Endothelial cell of umbilical vein (primary cell): ENCODE measurements around the gene ZDHHC14. TPM values are rescaled to one million over a fixed set of nuclear protein-coding genes. Genes with fewer than 3 reads are reported as not detected.

ENCODE experiments used
- BruUV-seq: library from RNA; stranded (reverse); fragments of 400-500 nt; replicated peaks from 2 replicates; lab custom pipeline; 2021; lab: Mats Ljungman, UMichigan
- CTCF ChIA-PET: fragments of 300-600, 350-600 bp; sonication (Branson Sonifier 250); formaldehyde crosslinking; loops from one replicate; lab custom pipeline; 2021; ENCODE audit warnings: antibody characterized with exemption, inconsistent platforms; lab: Charles Lee
- POLR2A ChIA-PET: fragments of 300-600, 350-600 bp; sonication (Branson Sonifier 250); formaldehyde crosslinking; loops from one replicate; lab custom pipeline; 2021; ENCODE audit warnings: antibody characterized with exemption, inconsistent platforms; lab: Charles Lee
- DNase-seq: peaks from one replicate; pipeline ENCODE4 v3.0.0-alpha.2; 2011; ENCODE audit warnings: low read depth, low spot score
- FAIRE-seq: peaks from 2 replicates; lab custom pipeline; 2011; peaks lifted over from hg19 to GRCh38; lab: Jason Lieb, UNC
- H2AFZ ChIP-seq: 2 replicates; pipeline ENCODE4 v1.6.0; 2012; ENCODE audit warnings: low read depth, low read length, control low read depth, inconsistent platforms
- H3K27ac ChIP-seq: 2 replicates; pipeline ENCODE4 v1.5.1; 2011; ENCODE audit warnings: low read depth, mild to moderate bottlenecking, control low read depth, low read length, moderate library complexity; ENCODE audit not compliant: insufficient read depth
- H3K27me3 ChIP-seq, 2 experiments: 2 replicates each; pipeline versions ENCODE4 v1.6.0 to v1.6.1; 2011; ENCODE audit warnings: low read length in 2 of 2, mixed read lengths in 1 of 2; ENCODE audit not compliant: control insufficient read depth in 2 of 2, insufficient read depth in 2 of 2
- H3K36me3 ChIP-seq, 2 experiments: 2 replicates in 1 of 2; 3 replicates in 1 of 2; pipeline ENCODE4 v1.5.1; 2011; ENCODE audit warnings: low read length in 2 of 2, mild to moderate bottlenecking in 1 of 2, moderate library complexity in 1 of 2; ENCODE audit not compliant: control insufficient read depth in 2 of 2, insufficient read depth in 2 of 2; ENCODE audit errors: extremely low read depth in 1 of 2
- H3K4me1 ChIP-seq: 3 replicates; pipeline ENCODE4 v1.5.1; 2011; ENCODE audit warnings: mild to moderate bottlenecking, low read length; ENCODE audit not compliant: control insufficient read depth, insufficient read depth; ENCODE audit errors: extremely low read depth
- H3K4me2 ChIP-seq: 2 replicates; pipeline ENCODE4 v1.6.1; 2011; ENCODE audit warnings: low read length, control low read depth, mixed read lengths; ENCODE audit not compliant: insufficient read depth
- H3K4me3 ChIP-seq, 3 experiments: fragments of 200-600 bp in 1 of 3; sonication (generic), shearing (Covaris generic) in 1 of 3; replicated peaks in 1 of 3; 2 replicates each; pipeline ENCODE4 v1.5.1; 2011 to 2016; ENCODE audit warnings: control low read depth in 3 of 3, low read length in 3 of 3, mild to moderate bottlenecking in 2 of 3, inconsistent platforms in 1 of 3, low read depth in 1 of 3, moderate library complexity in 1 of 3; ENCODE audit not compliant: insufficient read depth in 1 of 3
- H3K79me2 ChIP-seq: 2 replicates; pipeline ENCODE4 v1.6.0; 2012; ENCODE audit warnings: low read length, inconsistent platforms; ENCODE audit not compliant: control insufficient read depth, insufficient read depth
- H3K9ac ChIP-seq: replicated peaks from 2 replicates; pipeline ENCODE3; 2011; ENCODE audit warnings: low read length, control low read depth; ENCODE audit not compliant: insufficient read depth; ENCODE audit errors: extremely low read depth
- H3K9me1 ChIP-seq: replicated peaks from 3 replicates; pipeline ENCODE4 v1.6.0; 2011; ENCODE audit warnings: mild to moderate bottlenecking, low read length; ENCODE audit not compliant: control insufficient read depth, insufficient read depth; ENCODE audit errors: extremely low read depth
- H3K9me3 ChIP-seq: replicated peaks from 2 replicates; pipeline ENCODE4 v1.5.1; 2012; ENCODE audit warnings: low read length, inconsistent platforms; ENCODE audit not compliant: control insufficient read depth, insufficient read depth
- H4K20me1 ChIP-seq: replicated peaks from 2 replicates; pipeline ENCODE3; 2011; ENCODE audit warnings: mild to moderate bottlenecking, low read length; ENCODE audit not compliant: control insufficient read depth, insufficient read depth; ENCODE audit errors: extremely low read depth
- EZH2 ChIP-seq: IDR thresholded peaks from 2 replicates; pipeline ENCODE4 v1.6.1; 2012; ENCODE audit warnings: borderline replicate concordance, low read depth, mild to moderate bottlenecking, moderate library complexity, low read length, inconsistent platforms; ENCODE audit not compliant: severe bottlenecking
- FOS ChIP-seq: IDR thresholded peaks from 2 replicates; pipeline ENCODE4 v1.6.1; 2011; ENCODE audit warnings: mild to moderate bottlenecking, low read length, moderate library complexity, borderline replicate concordance; ENCODE audit not compliant: insufficient read depth
- GATA2 ChIP-seq: IDR thresholded peaks from 2 replicates; pipeline ENCODE4 v1.7.0; 2011; ENCODE audit warnings: low read depth, mild to moderate bottlenecking, moderate library complexity, mixed read lengths, low read length; ENCODE audit not compliant: insufficient read length, insufficient read depth
- JUN ChIP-seq: IDR thresholded peaks from 2 replicates; pipeline ENCODE4 v1.6.1; 2011; ENCODE audit warnings: borderline replicate concordance, low read depth; ENCODE audit not compliant: insufficient read length, insufficient read depth
- MAX ChIP-seq: IDR thresholded peaks from 2 replicates; pipeline ENCODE4 v1.6.1; 2011; ENCODE audit not compliant: insufficient read depth, insufficient read length
- MYC ChIP-seq: IDR thresholded peaks from one replicate; pipeline ENCODE4 v1.6.1; 2011; ENCODE audit warnings: mild to moderate bottlenecking, low read depth, low read length
- POLR2A ChIP-seq: IDR thresholded peaks from 2 replicates; pipeline ENCODE4 v1.6.1; 2012; ENCODE audit warnings: low read depth, mild to moderate bottlenecking, control low read depth, low read length
- POLR2AphosphoS5 ChIP-seq: IDR thresholded peaks from 2 replicates; pipeline ENCODE4 v1.6.1; 2012; ENCODE audit warnings: low read depth, mild to moderate bottlenecking, control low read depth, low read length, moderate library complexity; ENCODE audit not compliant: insufficient read depth
- dilution Hi-C: fragments of 300-500 bp; cut with MboI; formaldehyde crosslinking; loops from one replicate; pipeline ENCODE4 v1.15.0; 2019; ENCODE audit warnings: low sequenced_read_pairs; ENCODE audit not compliant: extremely low pct_ligation_motif_present
- intact Hi-C: fragments of 100-400 bp; cut with micrococcal nuclease; formaldehyde crosslinking; loops from one replicate; pipeline ENCODE4 v1.10.0; 2022
- polyA plus RNA-seq, 4 experiments: library from polyadenylated mRNA; depleted of rRNA in 3 of 4; stranded (reverse) in 3 of 4; unstranded in 1 of 4; fragments of >200 nt; gene quantifications; 2 replicates each; pipeline versions ENCODE4 v1.2.1 to v1.2.3, GENCODE V29; 2011 to 2012; ENCODE audit warnings: missing spikeins in 1 of 4
- total RNA-seq: library from RNA; stranded (reverse); gene quantifications from 2 replicates; pipeline ENCODE4 v1.2.3, GENCODE V29; 2021
- TF ChIP-seq, protein P1 (sequence below), 2 donors: IDR thresholded peaks; 1 replicate in 1 of 2; 2 replicates in 1 of 2; pipeline ENCODE4 v1.5.1; 2011; ENCODE audit warnings: low read length in 2 of 2, mild to moderate bottlenecking in 2 of 2, moderate library complexity in 2 of 2, control low read depth in 1 of 2, inconsistent platforms in 1 of 2, low read depth in 1 of 2; ENCODE audit not compliant: insufficient read depth in 1 of 2; ENCODE audit errors: extremely low read depth in 1 of 2

ZDHHC14 gene
- total and polyA plus RNA-seq, 2 donors (not counting 3 experiments of a cell fraction or from before 2014, with no cell fraction given): 23.0 to 25.6 TPM

GRCh38 chr6:157561929-157562810, 181.2 kb downstream of the ZDHHC14 start:
- no peak overlapping the region for H3K4me3 ChIP-seq
- no TSS peak for BruUV-seq
- dilution Hi-C loops: no loop called here
- H3K4me1 ChIP-seq: no peaks in the 10 kb centered on the region
- no peaks in the 10 kb centered on the region for H3K9me1 ChIP-seq
- no peak overlapping the region for H2AFZ ChIP-seq
- no peaks in the 10 kb centered on the region for H4K20me1 ChIP-seq
- no peaks in the 10 kb centered on the region for H3K9me3 ChIP-seq
- no peak for FAIRE-seq
- H3K4me2 ChIP-seq: no peak overlapping the region
- intact Hi-C loops: no loop called here
- no peaks in the 10 kb centered on the region for H3K27me3 ChIP-seq
- H3K36me3 ChIP-seq: no peaks in the 10 kb centered on the region
- no peak for DNase-seq
- CTCF ChIA-PET: no interaction called here
- no peak overlapping the region for H3K9ac ChIP-seq
- TF ChIP-seq, protein P1, sequence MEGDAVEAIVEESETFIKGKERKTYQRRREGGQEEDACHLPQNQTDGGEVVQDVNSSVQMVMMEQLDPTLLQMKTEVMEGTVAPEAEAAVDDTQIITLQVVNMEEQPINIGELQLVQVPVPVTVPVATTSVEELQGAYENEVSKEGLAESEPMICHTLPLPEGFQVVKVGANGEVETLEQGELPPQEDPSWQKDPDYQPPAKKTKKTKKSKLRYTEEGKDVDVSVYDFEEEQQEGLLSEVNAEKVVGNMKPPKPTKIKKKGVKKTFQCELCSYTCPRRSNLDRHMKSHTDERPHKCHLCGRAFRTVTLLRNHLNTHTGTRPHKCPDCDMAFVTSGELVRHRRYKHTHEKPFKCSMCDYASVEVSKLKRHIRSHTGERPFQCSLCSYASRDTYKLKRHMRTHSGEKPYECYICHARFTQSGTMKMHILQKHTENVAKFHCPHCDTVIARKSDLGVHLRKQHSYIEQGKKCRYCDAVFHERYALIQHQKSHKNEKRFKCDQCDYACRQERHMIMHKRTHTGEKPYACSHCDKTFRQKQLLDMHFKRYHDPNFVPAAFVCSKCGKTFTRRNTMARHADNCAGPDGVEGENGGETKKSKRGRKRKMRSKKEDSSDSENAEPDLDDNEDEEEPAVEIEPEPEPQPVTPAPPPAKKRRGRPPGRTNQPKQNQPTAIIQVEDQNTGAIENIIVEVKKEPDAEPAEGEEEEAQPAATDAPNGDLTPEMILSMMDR (IDR thresholded peaks at IDR 0.05; ENCODE audit: extremely low read depth in 1 of 2, insufficient read depth in 1 of 2, low read depth in 1 of 2, low read length in 2 of 2): no peak
- TF ChIP-seq JUN (no peak), MYC (no peak), FOS (no peak), POLR2A (no peak), EZH2 (no peak), GATA2 (no peak), MAX (no peak), POLR2AphosphoS5 (no peak)
- POLR2A ChIA-PET: no interaction called here
- no peaks in the 10 kb centered on the region for H3K79me2 ChIP-seq
- H3K27ac ChIP-seq: no peak overlapping the region
